ENCODE measurements around the gene ZBED1. TPM values are rescaled to one million over a fixed set of nuclear protein-coding genes. Genes with fewer than 3 reads are reported as not detected.
A peak's percentile ranks its signal among the peaks of the same experiment; 100 is the strongest.

Gene ZBED1
- total RNA-seq, 1 donor from 2014 or later, result 25.6 TPM

DNA sequence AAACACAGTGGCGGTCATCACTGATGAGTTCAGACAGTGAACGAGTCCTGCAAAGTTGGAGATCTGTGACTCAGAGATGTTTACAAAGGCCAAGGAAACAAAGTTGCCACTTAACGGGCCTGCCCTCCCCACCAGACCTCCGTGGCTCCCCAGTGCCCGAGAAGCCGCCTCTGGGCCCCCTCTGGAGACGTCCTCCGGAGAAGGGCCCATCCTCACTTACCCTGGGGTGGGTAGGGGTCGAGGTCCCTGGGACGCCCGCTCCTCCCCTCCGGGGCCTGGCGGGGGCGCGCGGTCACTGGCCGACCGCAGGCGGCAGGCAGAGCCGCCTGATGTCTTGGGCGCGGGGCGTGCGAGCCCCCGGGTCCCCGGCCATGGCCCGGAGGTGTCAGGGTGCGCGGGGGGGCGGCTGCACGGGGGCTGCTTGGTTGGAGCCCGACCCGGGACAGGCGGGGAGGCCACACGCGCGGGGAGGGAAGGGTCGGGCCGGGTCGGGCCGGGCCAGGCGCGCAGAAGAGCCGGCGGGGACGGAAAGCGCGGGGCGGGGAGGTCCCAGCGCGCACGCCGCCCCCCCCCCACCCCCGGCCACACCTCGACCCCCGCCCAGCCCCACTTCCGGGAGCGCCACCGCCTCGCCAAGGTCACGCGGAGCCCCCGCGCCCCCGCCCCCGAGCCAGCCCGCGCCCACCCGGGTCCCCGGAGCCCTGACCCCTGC lies 529 bp downstream of the ZBED1 start:
- H3K9me3 ChIP-seq (ENCODE audit: control insufficient read depth in 3 of 3, low read length in 3 of 3), result no peaks in the 10 kb centered on the region
- peaks cover 10 to 20% (median 16%) of the 10 kb centered on the region in 3 donors for H3K4me1 ChIP-seq (ENCODE audit: control insufficient read depth in 3 of 3, insufficient read depth in 3 of 3, low read length in 3 of 3)
- no peaks in the 10 kb centered on the region for H3K27me3 ChIP-seq (ENCODE audit: control insufficient read depth in 3 of 3, insufficient read depth in 3 of 3, low read length in 3 of 3)
- H3K27ac ChIP-seq (ENCODE audit: low read depth, low read length), result peak overlapping the region; percentile 83
- peak overlapping the region; percentile 83 to 91 (median 83) for H3K9ac ChIP-seq (ENCODE audit: low read depth in 1 of 3, low read length in 3 of 3)
- H3K36me3 ChIP-seq (ENCODE audit: control insufficient read depth in 3 of 3, insufficient read depth in 3 of 3, low read length in 3 of 3), result no peaks in the 10 kb centered on the region
- peak overlapping the region; percentile 71 to 79 (median 74) for H3K4me3 ChIP-seq (ENCODE audit: low read length in 3 of 3)

DNA sequence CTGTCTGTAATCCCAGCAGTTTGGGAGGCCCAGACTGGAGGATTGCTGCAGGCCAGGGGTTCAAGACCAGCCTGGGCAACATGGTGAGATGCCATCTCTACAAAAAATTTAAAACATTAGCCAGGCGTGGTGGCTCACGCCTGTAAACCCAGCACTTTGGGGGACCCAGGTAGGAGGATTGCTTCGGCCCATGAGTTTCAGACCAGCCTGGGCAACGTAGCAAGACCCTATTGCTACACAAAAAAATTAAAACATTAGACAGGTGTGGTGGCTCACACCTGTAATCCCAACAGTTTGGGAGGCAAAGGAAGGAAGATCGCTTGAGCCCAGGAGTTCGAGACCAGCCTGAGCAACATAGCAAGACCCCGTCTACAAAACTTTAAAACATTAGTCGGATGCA lies 1.3 kb downstream of the ZBED1 start:
- peaks cover 10 to 20% (median 16%) of the 10 kb centered on the region in 3 donors for H3K4me1 ChIP-seq (ENCODE audit: control insufficient read depth in 3 of 3, insufficient read depth in 3 of 3, low read length in 3 of 3)

DNA sequence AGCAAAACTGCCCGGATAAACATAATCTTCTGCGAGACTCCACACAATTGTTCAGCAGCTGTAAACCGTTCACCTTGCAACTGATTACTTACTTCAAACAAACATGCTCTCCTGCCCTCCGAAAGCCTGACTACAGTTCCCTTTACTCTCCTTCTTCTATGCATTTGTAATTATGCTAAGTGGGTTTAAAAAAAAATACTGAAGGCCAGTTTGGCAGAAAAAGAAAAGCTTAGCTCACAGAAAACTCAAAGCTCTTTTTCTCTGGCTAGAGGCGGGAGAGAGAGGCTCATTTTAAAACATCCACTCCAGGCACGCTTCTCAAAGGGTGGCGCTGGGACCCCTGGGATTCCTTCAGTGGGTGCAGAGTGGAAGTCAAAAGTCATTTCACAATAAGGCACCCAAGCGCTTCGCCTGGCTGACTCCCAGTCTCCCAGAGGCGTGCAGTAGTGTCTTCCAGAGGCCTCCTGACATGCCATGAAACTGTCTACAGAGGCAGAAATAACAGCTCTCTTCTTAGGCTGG lies 1.9 kb downstream of the ZBED1 start:
- no peaks in the 10 kb centered on the region for H3K27me3 ChIP-seq (ENCODE audit: control insufficient read depth in 3 of 3, insufficient read depth in 3 of 3, low read length in 3 of 3)
- peaks cover 10 to 20% (median 16%) of the 10 kb centered on the region in 3 donors for H3K4me1 ChIP-seq (ENCODE audit: control insufficient read depth in 3 of 3, insufficient read depth in 3 of 3, low read length in 3 of 3)
- H3K27ac ChIP-seq (ENCODE audit: low read depth, low read length), result peak overlapping the region; percentile 83
- H3K9ac ChIP-seq (ENCODE audit: low read depth in 1 of 3, low read length in 3 of 3), result peak overlapping the region; percentile 60 to 91 (median 79)
- peak overlapping the region; percentile 47 to 79 (median 74) for H3K4me3 ChIP-seq (ENCODE audit: low read length in 3 of 3)
- no peaks in the 10 kb centered on the region for H3K36me3 ChIP-seq (ENCODE audit: control insufficient read depth in 3 of 3, insufficient read depth in 3 of 3, low read length in 3 of 3)
- H3K9me3 ChIP-seq (ENCODE audit: control insufficient read depth in 3 of 3, low read length in 3 of 3), result no peaks in the 10 kb centered on the region

More for the DNA sequence above, 1.3 kb downstream of the ZBED1 start:
- H3K9me3 ChIP-seq (ENCODE audit: control insufficient read depth in 3 of 3, low read length in 3 of 3), result no peaks in the 10 kb centered on the region
- H3K27ac ChIP-seq (ENCODE audit: low read depth, low read length), result peak overlapping the region; percentile 83
- H3K9ac ChIP-seq (ENCODE audit: low read depth in 1 of 3, low read length in 3 of 3), result peak overlapping the region; percentile 79 to 91 (median 83)
- H3K4me3 ChIP-seq (ENCODE audit: low read length in 3 of 3), result peak overlapping the region; percentile 71 to 79 (median 74)
- no peaks in the 10 kb centered on the region for H3K36me3 ChIP-seq (ENCODE audit: control insufficient read depth in 3 of 3, insufficient read depth in 3 of 3, low read length in 3 of 3)
- H3K27me3 ChIP-seq (ENCODE audit: control insufficient read depth in 3 of 3, insufficient read depth in 3 of 3, low read length in 3 of 3), result no peaks in the 10 kb centered on the region

DNA sequence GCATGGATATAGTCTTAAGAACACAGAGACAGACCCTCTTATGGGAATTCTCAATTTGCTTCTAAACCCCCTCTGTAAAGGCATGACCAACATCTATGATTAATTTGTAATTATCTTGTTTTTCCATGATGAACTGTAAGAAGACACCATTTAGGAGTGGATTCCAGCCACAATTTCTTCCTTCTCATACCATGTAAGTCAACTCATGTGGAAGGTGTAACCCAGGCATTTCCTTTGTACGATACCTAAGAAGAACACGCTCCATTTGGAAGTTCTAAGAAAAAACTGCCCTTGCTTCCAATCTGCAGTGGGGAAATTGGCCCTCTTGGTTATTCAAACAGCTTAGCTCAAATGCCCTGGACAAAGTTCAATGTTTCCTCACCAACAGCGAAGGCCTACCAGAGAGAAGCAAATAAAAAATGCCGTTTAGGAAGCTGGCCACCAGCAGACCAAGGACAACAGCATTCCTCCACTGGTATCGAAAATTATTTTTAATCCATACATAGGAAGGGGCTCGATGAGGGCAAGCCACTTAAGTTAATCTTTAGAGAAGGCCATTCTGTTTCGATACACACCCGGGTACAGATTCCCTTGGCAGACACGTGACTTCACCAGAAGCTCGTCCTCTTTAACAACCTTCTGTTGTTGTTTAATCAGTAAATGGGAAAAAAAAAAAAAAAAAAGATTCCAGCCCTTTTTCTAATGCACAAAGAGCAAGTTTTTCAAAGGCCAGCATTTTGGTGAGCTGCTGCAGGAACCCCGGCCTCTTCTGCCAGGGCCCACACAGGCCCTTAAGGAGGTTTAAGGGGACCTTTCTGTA lies 2.6 kb downstream of the ZBED1 start:
- Histone ChIP-seq H3K27me3 (ENCODE audit: control insufficient read depth in 3 of 3, insufficient read depth in 3 of 3, low read length in 3 of 3) (no peaks in the 10 kb centered on the region), H3K27ac (ENCODE audit: low read depth, low read length) (peak overlapping the region; percentile 83), H3K4me3 (ENCODE audit: low read length in 3 of 3) (peak overlapping the region; percentile 47 to 79 (median 74)), H3K9ac (ENCODE audit: low read depth in 1 of 3, low read length in 3 of 3) (peak overlapping the region; percentile 60 to 91 (median 79)), H3K9me3 (ENCODE audit: control insufficient read depth in 3 of 3, low read length in 3 of 3) (no peaks in the 10 kb centered on the region), H3K36me3 (ENCODE audit: control insufficient read depth in 3 of 3, insufficient read depth in 3 of 3, low read length in 3 of 3) (no peaks in the 10 kb centered on the region), H3K4me1 (ENCODE audit: control insufficient read depth in 3 of 3, insufficient read depth in 3 of 3, low read length in 3 of 3) (peaks cover 10 to 20% (median 16%) of the 10 kb centered on the region in 3 donors)

DNA sequence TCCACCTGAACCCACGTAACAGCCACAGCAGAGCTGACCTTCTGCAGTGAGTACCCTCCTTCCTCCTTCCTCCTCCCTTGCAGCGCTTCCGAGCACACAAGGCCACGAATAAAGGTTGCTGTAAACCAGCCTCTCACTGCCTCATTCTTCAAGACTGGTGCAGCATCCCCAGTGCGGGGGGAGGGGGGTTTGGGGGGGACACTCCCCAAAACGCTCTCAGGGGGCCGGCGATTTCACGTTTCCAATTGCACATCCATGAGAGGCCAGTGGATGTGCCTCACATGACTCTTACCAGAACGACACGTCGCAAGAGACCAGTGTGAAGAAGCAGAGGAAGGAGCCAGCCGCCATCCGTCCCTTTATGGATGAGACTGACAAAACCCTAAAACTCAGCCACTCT lies 5.2 kb downstream of the ZBED1 start:
- H3K27me3 ChIP-seq (ENCODE audit: control insufficient read depth in 3 of 3, insufficient read depth in 3 of 3, low read length in 3 of 3), result no peaks in the 10 kb centered on the region
- H3K9ac ChIP-seq (ENCODE audit: low read depth in 1 of 3, low read length in 3 of 3), result no peak overlapping the region
- H3K27ac ChIP-seq (ENCODE audit: low read depth, low read length), result no peak overlapping the region
- peaks cover 10 to 20% (median 16%) of the 10 kb centered on the region in 3 donors for H3K4me1 ChIP-seq (ENCODE audit: control insufficient read depth in 3 of 3, insufficient read depth in 3 of 3, low read length in 3 of 3)
- no peak overlapping the region for H3K4me3 ChIP-seq (ENCODE audit: low read length in 3 of 3)
- no peaks in the 10 kb centered on the region for H3K9me3 ChIP-seq (ENCODE audit: control insufficient read depth in 3 of 3, low read length in 3 of 3)
- H3K36me3 ChIP-seq (ENCODE audit: control insufficient read depth in 3 of 3, insufficient read depth in 3 of 3, low read length in 3 of 3), result peaks cover 0 to 3% (median 2%) of the 10 kb centered on the region in 3 donors

DNA sequence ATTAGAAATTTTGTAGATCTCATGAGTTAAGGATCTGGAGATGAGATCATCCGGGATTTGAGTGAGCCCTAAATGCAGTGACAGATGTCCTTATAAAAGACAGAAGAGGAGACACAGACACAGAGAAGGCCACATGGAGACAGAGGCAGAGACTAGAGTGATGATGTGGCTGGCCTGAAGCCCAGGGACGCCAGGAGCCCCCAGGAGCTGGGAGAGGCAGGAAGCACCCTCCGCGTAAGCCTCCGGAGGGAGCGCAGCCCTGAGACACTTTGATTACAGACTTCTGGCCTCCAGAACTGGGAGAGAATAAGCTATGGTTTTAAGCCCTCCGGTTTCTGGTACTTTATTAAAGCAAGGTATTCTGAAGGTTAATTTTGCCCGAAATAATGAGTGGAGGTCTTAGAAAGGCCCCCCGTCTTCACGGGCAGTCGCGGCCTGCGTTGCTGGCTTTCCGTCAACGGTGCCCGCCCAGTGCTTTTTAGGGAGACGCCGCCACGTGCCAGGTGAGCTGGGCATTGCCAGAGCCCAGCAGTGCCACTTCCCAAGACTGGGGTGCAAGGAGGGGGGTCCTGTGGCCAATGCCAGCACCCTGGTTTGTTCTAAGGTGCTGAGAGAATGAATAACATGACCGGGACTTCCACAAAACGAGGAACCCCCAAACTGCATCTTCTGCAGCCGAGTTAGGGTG lies 8.1 kb downstream of the ZBED1 start:
- Histone ChIP-seq H3K9ac (ENCODE audit: low read depth in 1 of 3, low read length in 3 of 3) (no peak overlapping the region), H3K27me3 (ENCODE audit: control insufficient read depth in 3 of 3, insufficient read depth in 3 of 3, low read length in 3 of 3) (no peaks in the 10 kb centered on the region), H3K27ac (ENCODE audit: low read depth, low read length) (no peak overlapping the region), H3K4me1 (ENCODE audit: control insufficient read depth in 3 of 3, insufficient read depth in 3 of 3, low read length in 3 of 3) (peaks cover 0 to 7% (median 2%) of the 10 kb centered on the region in 3 donors), H3K4me3 (ENCODE audit: low read length in 3 of 3) (no peak overlapping the region), H3K36me3 (ENCODE audit: control insufficient read depth in 3 of 3, insufficient read depth in 3 of 3, low read length in 3 of 3) (peaks cover 29 to 31% (median 29%) of the 10 kb centered on the region in 3 donors), H3K9me3 (ENCODE audit: control insufficient read depth in 3 of 3, low read length in 3 of 3) (no peaks in the 10 kb centered on the region)

DNA sequence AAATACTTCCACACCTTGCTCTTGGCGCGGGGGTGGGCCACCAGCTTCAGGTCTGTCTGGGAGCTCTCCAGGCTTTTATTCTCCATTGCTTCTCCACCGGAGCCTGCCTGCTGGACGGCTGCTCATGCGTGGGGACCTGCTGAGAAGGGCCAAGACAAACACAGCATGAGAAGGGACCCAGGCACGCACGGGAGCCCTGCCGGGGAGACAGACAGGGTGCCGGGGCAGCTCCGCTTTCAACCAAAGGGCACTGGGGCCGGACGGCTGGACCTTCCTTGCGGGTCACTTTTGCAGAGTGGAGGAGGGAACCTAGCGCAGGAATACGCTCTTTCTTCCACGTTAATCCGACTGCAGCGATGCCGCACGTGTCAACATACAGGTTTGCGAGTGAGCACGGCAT lies 10.1 kb downstream of the ZBED1 start:
- Histone ChIP-seq H3K27ac (ENCODE audit: low read depth, low read length) (no peak overlapping the region), H3K9ac (ENCODE audit: low read depth in 1 of 3, low read length in 3 of 3) (no peak overlapping the region), H3K9me3 (ENCODE audit: control insufficient read depth in 3 of 3, low read length in 3 of 3) (no peaks in the 10 kb centered on the region), H3K4me1 (ENCODE audit: control insufficient read depth in 3 of 3, insufficient read depth in 3 of 3, low read length in 3 of 3) (no peaks in the 10 kb centered on the region), H3K27me3 (ENCODE audit: control insufficient read depth in 3 of 3, insufficient read depth in 3 of 3, low read length in 3 of 3) (no peaks in the 10 kb centered on the region), H3K36me3 (ENCODE audit: control insufficient read depth in 3 of 3, insufficient read depth in 3 of 3, low read length in 3 of 3) (peaks cover 30 to 42% (median 37%) of the 10 kb centered on the region in 3 donors), H3K4me3 (ENCODE audit: low read length in 3 of 3) (no peak overlapping the region)

DNA sequence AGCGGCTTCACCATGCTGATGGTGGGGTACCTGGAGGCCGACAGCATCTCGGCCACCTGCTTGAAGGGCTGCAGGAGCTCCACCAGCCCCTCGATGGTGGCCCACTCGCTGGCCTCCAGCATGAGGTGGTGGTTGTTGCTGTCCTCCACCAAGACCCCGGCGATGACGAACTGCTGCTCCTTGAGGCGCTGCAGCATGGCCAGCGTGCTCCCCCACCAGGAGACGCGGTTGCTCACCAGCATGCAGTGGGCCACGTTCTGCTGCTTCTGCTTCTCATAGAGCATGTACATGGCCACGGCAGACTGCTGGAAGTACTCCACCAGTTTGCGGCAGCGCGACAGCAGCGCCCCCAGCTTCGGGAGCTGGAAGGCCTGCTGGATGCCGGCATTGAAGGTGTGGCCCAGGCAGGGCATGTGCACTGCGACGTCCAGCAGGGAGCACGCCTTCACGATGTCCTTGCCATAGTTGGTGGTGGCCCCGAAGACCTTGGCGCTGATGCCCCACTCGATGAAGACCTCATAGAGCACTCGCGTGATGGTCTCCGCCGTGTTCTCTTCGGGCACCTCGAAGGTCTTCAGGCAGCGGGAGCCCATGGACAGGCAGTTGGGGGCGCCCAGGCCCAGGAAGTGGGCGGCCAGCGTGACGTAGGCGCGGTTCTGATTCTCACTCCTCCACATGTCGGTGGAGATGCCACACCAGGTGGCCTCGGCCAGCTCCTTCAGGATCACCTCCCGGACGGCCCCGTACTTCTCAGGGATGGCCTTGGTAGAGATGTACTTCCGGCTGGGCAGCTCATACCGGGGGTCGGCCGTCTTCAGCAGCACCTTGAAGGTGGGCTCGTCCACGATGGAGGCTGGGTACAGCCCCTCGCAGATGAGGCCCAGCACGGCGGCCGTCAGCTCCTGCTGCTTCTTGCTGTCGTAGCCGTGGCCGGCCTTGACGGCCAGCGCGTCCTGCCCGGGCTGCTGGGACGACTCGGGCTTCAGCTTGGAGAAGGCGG lies 11.0 kb downstream of the ZBED1 start:
- Histone ChIP-seq H3K36me3 (ENCODE audit: control insufficient read depth in 3 of 3, insufficient read depth in 3 of 3, low read length in 3 of 3) (peaks cover 30 to 42% (median 37%) of the 10 kb centered on the region in 3 donors), H3K9ac (ENCODE audit: low read depth in 1 of 3, low read length in 3 of 3) (no peak overlapping the region), H3K27ac (ENCODE audit: low read depth, low read length) (no peak overlapping the region), H3K4me3 (ENCODE audit: low read length in 3 of 3) (no peak overlapping the region), H3K27me3 (ENCODE audit: control insufficient read depth in 3 of 3, insufficient read depth in 3 of 3, low read length in 3 of 3) (no peaks in the 10 kb centered on the region), H3K4me1 (ENCODE audit: control insufficient read depth in 3 of 3, insufficient read depth in 3 of 3, low read length in 3 of 3) (peaks cover 0 to 2% (median 0%) of the 10 kb centered on the region in 3 donors), H3K9me3 (ENCODE audit: control insufficient read depth in 3 of 3, low read length in 3 of 3) (no peaks in the 10 kb centered on the region)

All from skeletal muscle tissue (tissue), 4 donors.